Left colon (tissue), 2 donors: Measurements from ENCODE around the gene WDR11. TPM values are rescaled to one million over a fixed set of nuclear protein-coding genes. Genes with fewer than 3 reads are reported as not detected.

Source experiments
- ATAC-seq: fragments of 200-7000 bp; cut with Tn5 transposase; one replicate; pipeline ENCODE4 v1.9.1; 2020; ENCODE audit warnings: mild to moderate bottlenecking, moderate library complexity
- DNase-seq, 2 donors: peaks; one replicate each; pipeline ENCODE4 v3.0.0-alpha.2; 2020
- intact Hi-C, 2 donors: fragments of 100-400 bp; cut with DNase I in 1 of 2; cut with micrococcal nuclease in 1 of 2; formaldehyde crosslinking; loops; one replicate each; pipeline versions ENCODE4 v1.11.2 to v1.14.0; 2022; cut with DNase I, micrococcal nuclease
- long read RNA-seq: library from polyadenylated mRNA; unstranded; transcript quantifications from one replicate; pipeline ENCODE4 v2.0.0, GENCODE V29; 2021
- total RNA-seq, 2 donors: library from RNA; stranded (reverse); fragmentation: NEBNext Ultra II Directional; extraction: Animal tissue kit (Norgen Biotek cat#: 25700); gene quantifications; one replicate each; pipeline ENCODE4 v1.2.1, GENCODE V29; 2021
- donor health status: DM: no; HTN: no; CAD: no.
- donor health status: DM: yes; HTN: yes; CAD: no.

WDR11 gene, protein sequence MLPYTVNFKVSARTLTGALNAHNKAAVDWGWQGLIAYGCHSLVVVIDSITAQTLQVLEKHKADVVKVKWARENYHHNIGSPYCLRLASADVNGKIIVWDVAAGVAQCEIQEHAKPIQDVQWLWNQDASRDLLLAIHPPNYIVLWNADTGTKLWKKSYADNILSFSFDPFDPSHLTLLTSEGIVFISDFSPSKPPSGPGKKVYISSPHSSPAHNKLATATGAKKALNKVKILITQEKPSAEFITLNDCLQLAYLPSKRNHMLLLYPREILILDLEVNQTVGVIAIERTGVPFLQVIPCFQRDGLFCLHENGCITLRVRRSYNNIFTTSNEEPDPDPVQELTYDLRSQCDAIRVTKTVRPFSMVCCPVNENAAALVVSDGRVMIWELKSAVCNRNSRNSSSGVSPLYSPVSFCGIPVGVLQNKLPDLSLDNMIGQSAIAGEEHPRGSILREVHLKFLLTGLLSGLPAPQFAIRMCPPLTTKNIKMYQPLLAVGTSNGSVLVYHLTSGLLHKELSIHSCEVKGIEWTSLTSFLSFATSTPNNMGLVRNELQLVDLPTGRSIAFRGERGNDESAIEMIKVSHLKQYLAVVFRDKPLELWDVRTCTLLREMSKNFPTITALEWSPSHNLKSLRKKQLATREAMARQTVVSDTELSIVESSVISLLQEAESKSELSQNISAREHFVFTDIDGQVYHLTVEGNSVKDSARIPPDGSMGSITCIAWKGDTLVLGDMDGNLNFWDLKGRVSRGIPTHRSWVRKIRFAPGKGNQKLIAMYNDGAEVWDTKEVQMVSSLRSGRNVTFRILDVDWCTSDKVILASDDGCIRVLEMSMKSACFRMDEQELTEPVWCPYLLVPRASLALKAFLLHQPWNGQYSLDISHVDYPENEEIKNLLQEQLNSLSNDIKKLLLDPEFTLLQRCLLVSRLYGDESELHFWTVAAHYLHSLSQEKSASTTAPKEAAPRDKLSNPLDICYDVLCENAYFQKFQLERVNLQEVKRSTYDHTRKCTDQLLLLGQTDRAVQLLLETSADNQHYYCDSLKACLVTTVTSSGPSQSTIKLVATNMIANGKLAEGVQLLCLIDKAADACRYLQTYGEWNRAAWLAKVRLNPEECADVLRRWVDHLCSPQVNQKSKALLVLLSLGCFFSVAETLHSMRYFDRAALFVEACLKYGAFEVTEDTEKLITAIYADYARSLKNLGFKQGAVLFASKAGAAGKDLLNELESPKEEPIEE
- 10 to 100 TPM; 43.6 to 46.5 TPM for total RNA-seq
- long read RNA-seq, full-length matches to known transcripts: 5 of 16 reads
- long read RNA-seq, partial matches to known transcripts: 9 of 16 reads
- long read RNA-seq, other reads (novel, unspliced or antisense): 2 of 16 reads

DNA sequence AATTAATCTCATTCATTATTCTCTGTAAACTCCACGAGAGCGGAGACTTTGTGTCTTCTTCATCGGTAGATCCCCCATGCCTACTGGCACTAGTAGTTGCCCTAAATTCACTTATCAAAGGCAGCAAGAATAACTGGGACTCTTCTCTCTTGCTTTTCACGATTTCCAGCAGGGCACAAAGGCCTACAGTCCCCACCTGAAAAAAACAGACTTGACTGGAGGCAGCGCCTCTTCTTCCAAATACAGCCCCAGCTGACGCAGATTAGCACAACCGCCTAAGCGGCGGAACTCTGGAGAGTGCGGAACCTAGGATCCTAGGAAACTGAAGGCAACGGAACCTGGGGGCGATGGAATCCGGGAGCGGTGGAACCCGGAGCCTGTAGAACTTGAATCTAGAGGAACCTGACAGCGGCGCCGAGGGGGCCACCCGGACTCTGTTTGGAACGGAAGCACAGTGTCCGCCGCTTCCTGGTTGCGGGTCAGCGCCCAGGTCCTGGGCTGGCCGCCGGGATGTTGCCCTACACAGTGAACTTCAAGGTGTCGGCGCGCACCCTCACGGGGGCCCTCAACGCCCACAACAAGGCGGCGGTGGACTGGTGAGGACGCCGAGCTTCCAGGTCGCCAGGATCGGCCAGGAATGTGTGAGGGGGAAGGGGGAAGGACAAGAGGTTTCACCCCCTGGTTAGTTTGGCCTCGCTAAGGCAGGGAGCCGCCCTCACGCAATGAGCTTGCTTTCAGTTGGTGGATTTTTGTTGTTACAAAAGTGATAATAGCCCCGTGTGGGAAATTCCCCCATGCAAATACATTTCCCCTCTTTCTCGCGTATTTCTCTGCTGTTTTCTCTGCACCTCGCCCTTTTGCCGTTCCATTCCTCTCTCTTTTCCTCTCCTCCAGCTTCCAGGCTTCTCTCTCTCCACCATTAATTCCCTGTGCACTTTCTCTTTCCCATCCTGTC lies at the start of gene WDR11:
Gene WDR11, plus strand, starts transcription at position 452 of the 955 bp plus-strand sequence. Its CDS starts 59 bp downstream, at position 511.
- peak; percentile 98 for ATAC-seq
- intact Hi-C loops: no loop called here
- peak; percentile 90 to 92 for DNase-seq

DNA sequence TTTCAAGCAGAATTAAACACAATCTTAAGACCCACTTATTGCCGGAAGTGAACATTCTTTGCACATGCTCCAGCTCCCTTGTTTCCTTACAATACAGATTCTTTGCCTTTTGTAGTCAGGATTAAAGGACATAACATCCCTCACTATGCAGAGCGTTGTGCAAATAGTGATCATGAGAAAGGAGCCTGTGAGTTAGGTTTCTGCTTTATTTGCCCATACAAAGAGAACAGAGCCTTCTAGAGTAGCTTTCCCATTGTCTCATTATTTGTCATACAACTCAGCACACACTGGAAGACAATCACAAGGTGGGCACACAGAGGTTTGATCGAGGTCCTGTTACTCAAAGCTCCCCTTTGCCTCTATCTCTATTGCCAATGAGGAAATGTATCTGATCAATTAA lies 48.2 kb upstream of the WDR11 start:
- ATAC-seq (no peak), DNase-seq (no peak)
- intact Hi-C loops: no loop called here

DNA sequence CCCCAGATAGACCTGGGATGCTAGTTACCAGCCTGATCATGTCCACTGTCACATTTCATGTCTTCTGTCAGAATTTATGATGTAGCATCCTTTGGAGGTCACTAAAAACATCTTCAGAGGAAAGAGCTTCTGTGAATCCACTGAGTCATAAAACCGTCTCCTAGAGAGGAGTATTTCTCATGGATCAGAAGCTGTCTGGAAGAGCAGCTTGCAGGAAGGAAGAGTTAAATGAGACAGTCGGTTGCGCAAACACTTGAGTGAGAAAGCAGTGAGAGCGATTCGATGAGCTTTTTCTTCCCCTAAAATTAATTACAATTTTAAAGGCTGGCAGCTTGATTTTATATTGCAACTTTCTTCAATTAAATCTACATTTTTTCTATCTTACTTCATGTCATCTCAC lies 47.2 kb upstream of the WDR11 start:
- DNase-seq: no peak
- intact Hi-C loops: no loop called here
- no peak for ATAC-seq

DNA sequence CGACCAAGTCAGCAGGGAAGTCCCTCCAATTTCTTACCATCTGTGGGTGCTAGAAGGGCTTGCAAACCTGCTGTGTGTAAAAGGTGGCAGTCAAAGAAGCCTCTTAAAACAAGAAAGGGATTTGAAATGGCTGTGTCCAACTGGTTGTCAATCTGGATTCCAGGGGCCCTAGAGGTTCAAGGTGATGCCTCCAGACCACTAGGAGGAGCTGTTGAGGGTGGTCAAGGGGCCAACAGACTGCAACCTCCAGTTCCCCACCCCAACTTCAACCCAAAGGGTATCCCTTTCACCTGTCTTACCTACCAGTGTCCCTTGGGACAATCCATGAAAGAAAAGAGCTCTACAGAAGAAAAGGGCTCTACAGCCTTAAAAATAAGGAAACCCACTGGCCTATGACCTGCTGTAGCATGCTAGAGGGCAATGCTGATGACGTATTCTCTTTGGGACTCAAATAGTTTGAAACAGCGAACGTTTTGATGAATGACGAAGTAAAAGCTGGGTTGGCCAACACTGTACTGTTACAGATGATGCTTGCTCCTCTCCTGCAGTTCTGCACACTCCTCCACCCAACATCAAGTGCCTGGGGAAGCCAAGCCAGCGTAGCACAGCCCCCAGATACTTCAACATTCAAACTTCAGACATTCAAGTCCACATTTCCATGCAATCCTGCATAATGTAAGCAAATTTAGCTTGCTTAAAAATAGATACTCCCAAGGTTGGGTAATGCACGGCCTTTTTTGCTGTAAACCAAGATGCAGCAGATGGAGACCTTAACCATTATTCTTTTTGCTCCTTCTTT lies 45.9 kb upstream of the WDR11 start:
- no peak for DNase-seq
- intact Hi-C loops: no loop called here
- no peak for ATAC-seq

DNA sequence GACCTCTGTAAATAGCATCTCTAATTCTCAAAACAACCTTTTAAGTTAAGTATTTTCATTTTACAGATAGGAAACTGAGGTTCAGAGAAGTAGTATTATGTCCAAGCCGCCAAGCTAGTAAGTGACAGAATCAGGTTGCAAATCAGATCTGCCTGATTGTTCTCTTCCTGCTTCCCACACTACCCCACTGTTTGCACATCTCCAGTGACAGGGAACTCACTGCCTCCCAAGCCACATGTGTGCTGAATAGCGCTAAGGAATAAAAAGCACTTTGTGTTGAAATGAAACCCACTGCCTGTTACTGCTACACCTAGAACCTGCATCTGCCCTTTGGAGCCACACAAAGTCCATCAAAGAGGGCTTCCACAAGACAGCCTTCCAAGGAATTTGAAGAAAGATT lies 45.1 kb upstream of the WDR11 start:
- ATAC-seq (no peak), DNase-seq (no peak)
- intact Hi-C loops: no loop called here

DNA sequence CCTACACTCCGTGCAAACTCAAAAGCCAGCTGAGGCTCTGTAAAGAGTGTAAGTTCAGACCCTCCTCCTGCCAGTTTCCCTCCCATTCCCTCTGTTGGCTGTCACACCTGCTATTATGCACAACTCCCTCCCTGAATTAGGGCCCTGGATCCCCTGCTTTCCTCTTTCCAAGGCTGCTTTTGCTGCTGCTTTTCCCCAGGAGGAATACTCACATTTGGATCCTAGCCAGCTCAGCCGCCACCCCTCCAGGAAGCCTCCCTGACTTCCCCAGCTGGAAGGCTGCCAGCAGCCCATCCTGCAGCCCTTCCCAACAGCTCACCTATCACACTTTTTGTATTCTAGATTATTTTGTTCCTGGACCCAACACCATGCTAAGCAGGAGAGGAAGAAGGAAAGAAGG lies 40.9 kb upstream of the WDR11 start:
- DNase-seq (no peak), ATAC-seq (no peak)
- intact Hi-C loops: no loop called here

DNA sequence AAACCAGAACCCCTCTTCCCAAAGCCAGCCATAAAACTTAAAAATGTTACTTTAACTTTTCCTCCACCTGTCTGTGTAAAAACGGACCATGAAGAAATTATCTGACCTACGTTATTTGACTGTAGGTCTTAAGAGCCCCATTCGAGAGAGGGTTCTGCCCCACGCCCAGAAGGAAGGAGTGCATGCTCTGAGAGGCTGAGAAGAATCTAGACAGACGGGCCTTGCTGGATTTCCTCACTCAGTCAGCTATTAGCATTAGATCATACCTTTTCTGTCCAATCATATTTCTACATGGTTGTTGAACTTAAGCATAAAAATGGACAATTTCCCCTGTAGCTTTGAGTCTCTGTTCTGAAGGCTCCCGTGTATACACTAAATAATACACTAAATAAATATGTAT lies 38.1 kb upstream of the WDR11 start:
- no peak for DNase-seq
- intact Hi-C loops: no loop called here
- no peak for ATAC-seq

DNA sequence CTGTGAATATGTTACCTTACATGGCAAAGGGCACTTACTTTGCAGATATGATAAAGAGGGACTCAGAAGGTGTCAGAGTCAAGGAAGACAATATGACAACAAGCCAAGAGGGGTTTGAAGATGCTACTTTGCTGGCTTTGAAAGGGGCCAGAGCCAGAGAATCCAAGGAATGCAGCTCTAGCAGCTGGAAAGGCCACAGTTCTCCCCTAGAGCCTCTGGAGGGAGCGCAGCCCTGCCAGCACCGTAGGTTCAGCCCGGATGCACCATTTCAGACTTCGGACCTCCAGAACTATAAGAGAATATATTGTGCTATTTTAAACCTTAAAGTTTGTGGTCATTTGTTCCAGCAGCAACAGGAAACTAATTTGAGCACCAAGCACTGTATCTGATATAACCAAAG lies 32.9 kb upstream of the WDR11 start:
- DNase-seq (no peak), ATAC-seq (no peak)
- intact Hi-C loops: no loop called here

DNA sequence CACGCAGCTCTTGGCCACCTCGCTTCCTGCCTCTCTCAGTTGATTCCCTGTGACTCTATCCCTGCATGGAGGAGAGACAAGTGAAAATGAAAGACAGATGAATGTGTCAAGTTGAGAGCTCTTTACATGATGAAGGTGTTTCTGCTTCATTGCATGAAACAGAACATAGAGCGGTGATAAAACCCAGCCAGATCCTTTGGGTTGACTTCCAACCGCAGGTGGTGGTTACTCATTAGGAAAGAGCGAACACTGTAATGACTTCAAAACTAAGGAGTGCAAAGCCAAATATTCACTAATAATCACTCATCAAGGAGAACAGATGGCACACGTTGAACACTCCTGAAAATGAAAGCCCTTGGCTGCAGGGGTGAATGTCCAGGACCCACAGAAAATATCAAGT lies 31.8 kb upstream of the WDR11 start:
- DNase-seq: no peak
- intact Hi-C loops: no loop called here
- no peak for ATAC-seq

DNA sequence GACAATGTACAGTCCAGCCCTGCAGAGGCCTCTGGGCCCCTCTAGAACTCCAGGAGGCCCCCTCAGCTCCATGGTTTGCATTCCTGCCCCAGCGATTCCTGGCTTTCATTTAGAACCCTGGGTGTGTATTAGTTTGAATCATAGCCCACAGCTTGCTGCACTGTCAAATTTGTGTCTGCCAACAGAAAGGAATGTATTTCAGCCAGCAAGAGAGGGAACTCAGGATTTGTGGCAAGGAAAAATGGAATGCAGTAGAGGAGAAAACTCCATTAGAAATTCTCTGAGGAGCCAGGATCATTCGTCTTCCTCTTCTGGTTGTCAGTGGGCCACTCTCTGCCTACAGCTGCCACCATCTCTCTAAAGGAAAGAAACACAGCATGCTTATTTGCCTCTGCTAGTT lies 27.9 kb upstream of the WDR11 start:
- ATAC-seq: no peak
- intact Hi-C loops: no loop called here
- no peak for DNase-seq

DNA sequence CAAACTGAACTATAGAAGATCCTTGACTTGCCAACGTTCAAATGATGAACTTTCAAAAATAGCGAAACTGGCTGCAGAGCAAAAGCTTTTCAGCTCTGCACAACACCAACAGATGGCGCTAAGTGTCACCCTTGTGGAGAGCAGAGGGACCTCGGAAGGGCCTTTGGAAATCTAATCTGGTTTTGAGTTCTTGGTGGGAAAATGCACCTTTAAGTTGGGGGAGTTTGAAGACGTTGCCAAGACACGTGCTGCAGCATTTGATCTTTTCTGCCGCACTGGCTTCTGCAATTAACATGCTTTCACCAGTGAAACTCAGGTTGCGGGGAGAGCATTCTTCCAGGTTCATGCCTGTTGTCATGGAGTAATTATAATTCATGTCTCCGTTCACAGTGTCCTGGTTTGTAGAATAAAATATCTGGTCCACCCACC lies 26.3 kb upstream of the WDR11 start:
- intact Hi-C loops: no loop called here
- ATAC-seq (no peak), DNase-seq (peak in 1 of 2 donors; percentile 28)

DNA sequence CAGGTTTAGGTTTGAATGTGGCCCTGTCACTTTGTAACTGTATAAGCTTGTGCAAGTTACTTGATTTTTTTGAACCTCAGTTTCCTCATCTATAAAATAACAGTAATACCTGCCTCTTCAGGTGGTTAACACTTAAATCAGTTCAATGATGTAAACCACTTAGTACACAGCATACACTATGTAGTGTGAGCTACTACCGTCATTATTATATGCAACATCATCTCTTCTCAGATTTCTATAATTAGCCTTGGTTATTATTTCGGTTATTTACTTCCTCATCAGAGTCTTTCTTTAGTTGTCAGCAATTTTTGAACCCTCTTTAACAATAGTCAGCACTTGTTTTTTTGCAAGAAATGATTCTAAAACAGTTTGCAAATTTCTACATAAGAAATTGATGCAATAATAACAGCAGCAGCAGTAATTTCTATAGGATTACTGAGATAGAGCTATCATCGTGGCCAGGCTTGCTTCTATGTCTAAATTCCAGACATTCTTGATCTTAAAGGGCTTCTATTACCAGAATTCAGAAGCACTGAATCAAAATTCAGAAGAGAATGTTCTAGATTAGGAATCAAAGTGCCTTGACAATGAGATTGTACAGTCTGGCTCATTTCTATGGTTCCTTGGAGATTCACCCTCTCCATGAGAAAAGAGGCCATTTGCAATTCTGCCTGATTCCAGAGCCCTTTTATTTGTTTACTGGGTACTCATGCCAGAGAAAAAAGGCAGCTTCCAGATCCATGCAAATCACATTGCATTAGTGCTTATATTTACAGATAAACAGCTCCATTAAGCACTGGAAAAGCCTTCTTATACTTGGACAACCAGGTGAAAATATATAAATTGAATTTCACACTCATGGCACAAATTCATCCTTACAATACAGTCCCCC lies 25.0 kb upstream of the WDR11 start:
- intact Hi-C loops: no loop called here
- ATAC-seq: no peak
- no peak for DNase-seq

DNA sequence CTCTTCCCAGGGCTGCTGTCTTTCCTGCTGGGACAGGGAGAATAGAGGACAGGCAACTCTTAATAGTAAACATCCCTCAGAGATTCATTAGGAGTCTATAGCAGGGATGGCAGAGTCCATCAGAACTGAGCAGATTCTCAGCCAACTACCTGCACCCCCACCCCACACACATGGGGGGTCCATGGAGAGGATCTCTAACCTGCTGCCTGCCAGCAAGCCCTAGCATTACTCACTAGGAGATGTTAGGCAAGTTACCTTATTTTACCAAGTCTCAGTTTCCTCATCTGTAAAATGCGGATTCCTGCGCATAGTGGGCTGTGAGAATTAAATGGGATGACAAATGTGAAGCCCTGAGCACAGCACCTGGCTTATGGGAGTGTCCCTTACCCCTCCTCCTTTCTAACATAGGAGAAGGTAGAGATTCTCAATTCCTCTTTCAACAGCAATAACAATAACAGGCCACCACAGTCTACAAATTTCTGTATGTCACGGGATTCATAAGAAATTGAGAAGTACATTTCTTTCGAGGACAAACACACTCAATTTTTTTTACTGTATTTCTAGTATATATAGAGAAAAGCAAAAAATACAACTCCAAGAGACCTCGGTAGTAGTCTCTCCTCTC lies 23.8 kb upstream of the WDR11 start:
- no peak for ATAC-seq
- no peak for DNase-seq
- intact Hi-C loops: no loop called here

DNA sequence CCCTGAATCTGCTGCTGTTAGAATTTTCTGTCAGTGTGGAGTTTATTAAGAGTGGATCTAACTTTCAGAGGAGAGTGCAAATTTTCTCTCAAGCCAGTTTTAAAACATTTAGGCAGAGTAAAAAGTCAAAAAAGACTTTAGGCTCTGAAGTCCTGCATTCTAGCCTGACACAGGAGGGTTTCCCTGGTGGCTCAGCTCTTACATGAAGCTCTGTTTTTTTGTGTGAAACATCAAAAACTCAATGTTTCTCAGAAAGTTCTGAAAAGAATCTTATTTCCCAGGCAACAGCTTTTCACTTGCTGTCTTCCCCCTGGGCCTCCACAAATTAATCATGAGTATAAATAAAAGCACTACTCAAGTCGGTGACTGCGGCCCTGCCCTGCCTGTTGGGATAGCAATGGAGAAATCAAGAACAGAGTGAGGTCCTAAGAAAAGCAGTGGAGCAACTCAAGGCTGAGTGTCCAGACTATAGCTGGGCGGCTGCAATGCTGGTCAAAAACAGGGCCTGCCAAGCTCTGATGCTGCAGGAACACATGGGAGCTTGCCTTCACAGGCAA lies 22.3 kb upstream of the WDR11 start:
- ATAC-seq: no peak
- intact Hi-C loops: no loop called here

DNA sequence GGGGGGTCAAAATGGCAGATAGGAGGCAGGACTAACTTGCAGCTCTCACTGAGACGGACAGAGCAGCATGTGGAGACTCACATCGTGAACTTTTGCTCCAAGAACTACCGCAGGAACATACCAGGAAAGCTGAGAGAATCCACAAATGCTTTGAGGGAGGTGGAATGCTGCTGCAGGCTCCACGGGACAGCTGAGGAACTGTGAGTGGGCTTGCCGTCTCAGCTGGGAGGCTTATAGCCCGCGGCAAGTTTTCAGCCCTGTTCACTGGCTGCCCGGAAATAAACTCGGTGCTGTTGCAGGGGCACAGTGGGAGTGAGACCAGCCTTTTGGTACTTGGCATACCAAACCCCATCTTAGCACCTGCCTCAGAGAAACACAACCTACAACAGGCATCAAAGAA lies 19.1 kb upstream of the WDR11 start:
- DNase-seq: no peak
- no peak for ATAC-seq
- intact Hi-C loops: no loop called here

More for the DNA sequence above, 22.3 kb upstream of the WDR11 start:
- no peak for DNase-seq
